ENCODE results near the gene LENEP.

Gene LENEP

GRCh38 chr1:154961207-154962155, 31.9 kb upstream of the LENEP start, which contains the start of gene PYGO2:
Gene PYGO2 (minus strand): TSS chr1:154961782. CDS start chr1:154961576, 206 bp downstream.
- DNase-seq, result peak; percentile 78

DNA sequence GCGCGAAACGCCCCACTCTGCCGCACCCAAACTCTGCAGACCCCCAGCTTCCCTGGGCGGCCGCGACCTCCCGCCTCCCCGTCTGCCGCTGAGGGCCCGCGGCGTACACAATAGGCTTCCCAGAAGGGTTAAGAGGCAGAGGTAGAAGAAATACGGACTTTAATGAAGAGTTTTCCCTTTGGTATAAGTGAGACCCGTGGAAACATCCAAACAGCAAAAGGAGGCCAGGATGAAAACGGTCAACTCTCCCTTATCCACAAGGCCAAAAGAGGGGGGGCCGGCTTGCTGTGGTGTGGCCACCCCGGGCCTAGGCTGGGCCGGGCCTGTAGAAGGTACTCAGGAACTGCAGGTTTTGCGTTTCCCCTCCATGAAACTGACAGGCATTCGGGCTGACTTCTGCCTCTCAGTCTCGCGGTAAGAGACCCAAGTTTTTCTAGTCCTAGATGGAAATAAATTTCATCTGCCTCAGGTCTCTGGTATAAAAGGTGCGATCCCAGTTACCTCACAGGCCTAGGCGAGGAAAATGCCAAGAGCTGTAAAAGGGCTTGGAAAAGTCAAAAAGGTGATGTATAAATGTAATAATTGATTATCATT, 31.1 kb upstream of the LENEP start:
- peak; percentile 36 for DNase-seq

DNA sequence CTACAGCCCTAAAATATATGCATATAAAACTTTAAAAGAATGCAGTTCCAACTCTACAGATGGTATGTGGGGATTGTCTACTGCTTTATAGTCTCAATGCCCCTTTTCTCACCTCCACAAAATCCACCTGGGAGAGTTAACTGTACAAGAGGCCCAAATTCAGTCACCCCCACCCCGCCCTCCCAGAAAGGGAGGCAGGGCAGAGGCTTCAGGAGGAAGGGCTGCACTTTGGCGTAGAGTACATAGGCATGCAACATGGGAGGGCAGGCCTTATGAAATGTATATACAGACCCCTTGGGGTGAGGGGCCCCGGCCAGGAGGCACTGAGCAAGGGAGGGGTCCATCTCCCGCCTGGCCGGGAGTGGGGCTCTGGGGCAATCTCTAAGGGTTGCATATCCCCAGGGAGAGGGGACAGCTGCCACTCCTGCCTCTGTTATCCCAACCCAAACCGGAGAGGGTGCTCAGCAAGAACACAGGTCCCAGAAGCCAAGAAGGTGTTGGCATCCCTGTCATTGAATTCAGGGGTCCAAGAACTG, 30.5 kb upstream of the LENEP start:
- no peak for DNase-seq

DNA sequence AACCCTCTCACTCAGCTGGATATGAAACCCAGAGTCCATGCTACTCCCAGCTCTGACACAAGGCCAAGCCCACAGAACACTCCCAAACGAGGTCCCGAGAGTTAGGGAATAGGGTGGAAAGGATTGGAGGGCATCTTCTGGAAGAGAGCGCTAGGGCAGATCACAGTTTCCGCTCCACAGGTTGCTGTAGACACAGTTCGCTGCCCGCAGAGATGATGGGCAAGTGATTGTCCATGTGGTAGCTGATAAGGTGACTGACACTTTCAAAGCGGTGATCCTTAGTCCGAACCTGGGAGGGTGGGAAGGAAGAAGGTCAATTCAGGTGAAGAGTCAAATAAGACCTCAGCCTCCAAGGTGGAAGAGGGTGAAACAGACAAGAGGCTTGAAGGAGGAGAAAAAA, 29.7 kb upstream of the LENEP start:
- no peak for DNase-seq

DNA sequence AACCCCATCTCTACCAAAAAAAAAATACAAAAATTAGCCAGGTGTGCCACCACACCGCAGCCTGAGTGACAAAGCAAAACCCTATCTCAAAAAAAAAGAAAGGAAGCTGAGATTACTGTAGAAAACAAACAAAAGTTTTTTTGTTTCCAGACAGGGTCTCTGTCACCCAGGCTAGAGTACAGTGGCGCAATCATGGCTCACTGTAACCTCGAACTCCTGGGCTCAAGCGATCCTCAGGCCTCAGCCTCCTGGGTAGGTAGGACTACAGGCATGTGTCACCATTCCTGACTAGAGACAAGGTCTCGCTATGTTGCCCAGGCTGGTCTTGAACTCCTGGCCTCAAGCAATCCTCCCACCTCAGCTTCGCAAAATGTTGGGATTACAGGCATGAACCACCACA, 29.0 kb upstream of the LENEP start:
- DNase-seq, result no peak

DNA sequence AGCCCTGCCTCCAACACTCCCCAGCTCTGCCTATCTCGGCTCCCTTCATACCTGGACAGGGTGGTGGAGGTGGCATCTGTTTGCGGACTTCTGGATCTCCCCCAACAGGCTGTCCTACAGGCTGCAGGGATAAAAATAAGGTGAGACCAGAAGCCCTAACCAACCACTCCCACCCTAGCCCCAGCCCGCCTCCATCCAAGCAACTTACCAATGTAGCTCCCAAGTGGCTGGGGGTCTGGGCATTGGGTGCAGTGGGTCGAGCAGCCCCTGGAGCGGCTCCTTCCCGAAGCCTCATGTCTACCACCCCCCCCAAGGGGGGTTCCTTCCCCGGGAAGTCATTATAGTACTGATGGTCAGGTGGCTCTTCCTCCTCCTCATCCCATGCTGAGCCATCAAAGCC, 27.3 kb upstream of the LENEP start:
- no peak for DNase-seq

GRCh38 chr1:154967331-154967950, 25.9 kb upstream of the LENEP start:
- no peak for DNase-seq

- peak; percentile 80 for DNase-seq
Measured at GRCh38 chr1:154968731-154969130, 24.7 kb upstream of the LENEP start.

DNA sequence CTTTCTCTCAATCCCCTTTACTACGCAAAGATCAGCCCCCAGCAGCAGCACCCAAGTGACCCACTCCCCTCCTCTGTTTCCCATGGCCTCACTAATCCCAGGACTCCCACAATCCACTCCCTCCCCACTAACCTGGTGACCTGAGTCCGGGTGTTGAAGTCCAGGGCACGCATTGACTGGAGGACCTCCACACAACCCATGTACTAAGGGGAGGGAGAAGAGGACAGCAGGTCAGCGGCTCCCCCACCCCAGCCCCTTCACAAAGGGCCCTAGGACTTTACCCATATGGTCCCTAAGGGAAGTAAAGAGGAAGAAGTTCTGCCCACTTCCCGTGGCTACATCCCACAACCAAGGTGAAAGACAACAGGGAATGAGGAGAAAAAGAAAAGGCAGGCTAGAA, 24.1 kb upstream of the LENEP start:
- no peak for DNase-seq

GRCh38 chr1:154969860-154970452, 23.4 kb upstream of the LENEP start:
- DNase-seq, result no peak

DNA sequence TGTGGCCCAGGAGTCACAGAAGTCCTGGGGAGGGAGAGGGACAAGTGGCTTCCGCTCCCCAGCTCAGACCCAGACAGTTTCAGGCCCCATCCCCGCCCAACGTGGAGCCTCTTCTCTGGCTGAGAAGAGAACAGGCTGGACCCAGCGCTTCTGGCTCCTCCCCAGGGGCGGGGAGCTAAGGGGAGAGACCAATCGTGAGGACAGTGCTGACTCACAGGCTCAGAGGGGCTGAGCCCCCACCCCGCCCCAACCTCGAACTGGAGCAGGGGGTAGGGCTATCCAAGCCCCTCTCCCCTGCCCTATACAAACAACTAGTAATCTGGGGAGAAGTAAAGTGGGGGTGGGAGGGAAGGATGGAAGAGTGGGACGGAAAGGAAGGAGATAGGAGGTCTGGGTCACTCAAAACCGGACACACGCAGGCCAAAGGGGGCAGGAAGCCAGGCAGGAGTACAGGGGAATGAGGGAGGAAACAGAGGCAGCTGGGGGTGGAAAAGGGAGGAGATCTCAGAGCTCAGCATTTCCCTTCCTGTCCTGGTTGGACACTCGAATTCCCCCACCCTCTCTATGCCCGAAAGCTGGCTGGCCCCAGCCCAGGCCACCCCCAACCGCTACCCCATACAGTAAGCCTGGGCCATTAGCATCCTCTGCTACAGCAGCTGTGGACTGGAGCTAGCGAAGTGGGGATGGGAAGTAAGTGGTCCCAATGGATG, 22.6 kb upstream of the LENEP start, which contains the start of gene SHC1:
Gene SHC1, minus strand, starts transcription at position 117 of the 710 bp plus-strand sequence. CDS start 221 bp downstream, outside the sequence.
- DNase-seq, result peak; percentile 78

DNA sequence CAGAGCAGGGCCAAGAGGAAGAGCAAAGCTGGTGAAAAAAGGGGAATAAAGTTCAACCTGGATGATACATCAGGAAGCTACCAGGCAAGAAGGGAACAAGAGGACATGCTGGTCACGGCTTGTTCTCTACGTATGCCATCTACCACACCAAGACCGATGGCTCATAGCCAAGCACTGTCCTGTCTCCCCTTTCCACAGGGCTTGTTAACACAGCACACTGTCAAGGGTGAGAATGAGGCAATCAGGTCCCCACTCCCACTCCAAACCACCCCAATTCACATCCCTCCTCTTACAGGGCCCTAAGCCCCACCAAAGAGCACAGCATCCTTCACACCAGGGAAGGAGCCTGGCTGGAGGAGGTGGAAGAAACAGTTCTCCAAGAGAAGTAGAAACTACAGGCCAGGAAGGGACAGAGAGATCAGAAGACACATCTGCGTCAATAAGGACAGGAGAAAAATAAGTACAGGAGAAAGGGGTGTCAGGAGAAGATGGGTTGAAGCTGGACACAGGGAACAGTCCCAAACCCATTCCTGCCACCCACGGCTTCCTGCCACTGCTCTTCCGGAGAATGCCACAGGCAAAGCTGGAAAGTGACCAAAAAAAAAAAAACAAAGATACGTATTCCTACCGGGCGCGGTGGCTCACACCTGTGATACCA, 21.9 kb upstream of the LENEP start:
- DNase-seq, result no peak

DNA sequence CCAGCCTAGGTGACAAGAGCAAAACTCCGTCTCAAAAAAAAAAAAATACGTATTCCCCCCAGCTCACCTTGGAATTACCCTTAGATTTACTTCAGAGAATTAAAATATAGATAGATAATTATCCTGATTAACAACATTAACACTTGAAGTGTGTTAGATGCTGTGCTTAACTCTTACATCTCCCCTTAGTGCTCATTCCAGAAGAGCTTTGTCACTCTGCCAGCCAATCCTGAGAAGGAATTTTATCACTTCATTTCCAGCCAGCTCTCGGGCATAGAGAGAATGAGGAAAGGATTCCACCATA, 21.2 kb upstream of the LENEP start:
- DNase-seq, result no peak

DNA sequence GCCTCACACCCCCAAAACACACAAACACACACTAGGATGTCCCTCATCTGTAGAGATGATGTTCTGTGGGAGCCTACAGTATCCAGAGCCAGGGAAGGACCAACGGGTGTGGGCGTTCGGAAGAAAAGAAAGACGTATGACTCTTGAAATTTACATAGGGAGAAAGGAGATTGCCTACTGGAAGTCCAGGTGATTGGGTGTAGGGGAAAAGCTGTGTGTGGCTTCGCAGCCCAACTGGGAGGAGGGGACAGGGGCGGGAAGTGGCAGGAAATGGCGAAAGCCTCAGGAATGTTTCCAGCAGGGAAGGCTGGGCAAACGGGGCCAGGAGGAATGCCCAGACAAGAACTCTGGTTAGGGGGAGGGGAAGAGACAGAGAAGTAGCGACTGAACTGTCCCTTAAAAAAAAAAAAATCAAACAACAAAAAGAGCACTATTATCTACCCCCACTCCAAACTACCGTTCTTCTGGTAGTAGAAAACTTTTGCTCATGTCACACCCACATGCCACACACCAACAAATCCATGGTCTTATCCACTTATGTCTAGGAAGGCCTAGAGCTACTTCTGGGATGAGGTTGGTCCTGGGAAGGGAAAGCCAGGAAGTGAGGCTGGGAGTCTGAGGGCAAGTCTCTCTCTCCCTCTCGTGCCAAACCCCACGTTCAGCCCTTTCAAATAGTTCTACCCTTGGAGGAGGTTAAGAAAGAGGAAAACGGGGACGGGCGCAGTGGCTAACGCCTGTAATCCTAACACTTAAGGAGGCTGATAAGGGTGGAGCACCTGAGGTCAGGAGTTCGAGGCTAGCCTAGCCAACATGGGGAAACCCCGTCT, 20.7 kb upstream of the LENEP start:
- peak; percentile 75 for DNase-seq

DNA sequence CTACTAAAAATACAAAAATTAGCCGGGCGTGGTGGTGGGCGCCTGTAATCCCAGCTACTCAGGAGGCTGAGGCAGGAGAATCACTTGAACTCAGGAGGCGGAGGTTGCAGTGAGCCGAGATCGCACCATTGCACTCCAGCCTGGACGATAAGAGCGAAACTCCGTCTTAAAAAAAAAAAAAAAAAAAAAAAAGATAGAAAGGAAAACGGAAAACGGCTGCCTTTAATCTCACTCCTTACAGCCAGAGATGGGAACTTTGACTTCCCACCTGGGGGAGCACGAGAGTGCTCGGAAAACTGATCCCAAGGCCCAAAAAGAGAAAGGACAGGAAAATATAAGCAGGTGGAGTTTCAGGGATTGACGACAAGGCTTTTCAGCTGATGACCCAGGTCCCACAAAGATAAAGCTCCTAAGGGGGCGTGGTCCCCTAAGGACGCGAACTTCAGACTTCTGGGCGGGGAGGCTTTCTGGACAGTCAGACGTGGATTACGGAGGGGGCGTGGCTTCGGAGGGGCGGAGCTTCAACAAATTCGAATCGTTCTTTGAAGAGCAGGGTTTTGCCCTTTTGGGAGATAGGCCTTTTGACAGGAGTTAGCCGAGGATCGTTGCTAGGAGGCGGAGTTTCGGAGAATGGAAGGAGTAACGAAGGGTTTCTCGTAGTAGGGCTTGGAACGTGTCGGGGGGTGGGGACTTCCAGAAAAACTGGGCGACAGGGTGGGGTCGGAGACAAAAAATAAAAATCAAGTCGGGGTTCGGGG, 19.9 kb upstream of the LENEP start:
- DNase-seq, result peak; percentile 97

GRCh38 chr1:154974102-154974807, 19.1 kb upstream of the LENEP start, which contains the start of gene CKS1B:
Gene CKS1B (plus strand): TSS chr1:154974681. CDS start chr1:154974746, 65 bp downstream.
- peak; percentile 99 for DNase-seq

GRCh38 chr1:154974808-154975408, 18.5 kb upstream of the LENEP start:
- peak; percentile 96 for DNase-seq

DNA sequence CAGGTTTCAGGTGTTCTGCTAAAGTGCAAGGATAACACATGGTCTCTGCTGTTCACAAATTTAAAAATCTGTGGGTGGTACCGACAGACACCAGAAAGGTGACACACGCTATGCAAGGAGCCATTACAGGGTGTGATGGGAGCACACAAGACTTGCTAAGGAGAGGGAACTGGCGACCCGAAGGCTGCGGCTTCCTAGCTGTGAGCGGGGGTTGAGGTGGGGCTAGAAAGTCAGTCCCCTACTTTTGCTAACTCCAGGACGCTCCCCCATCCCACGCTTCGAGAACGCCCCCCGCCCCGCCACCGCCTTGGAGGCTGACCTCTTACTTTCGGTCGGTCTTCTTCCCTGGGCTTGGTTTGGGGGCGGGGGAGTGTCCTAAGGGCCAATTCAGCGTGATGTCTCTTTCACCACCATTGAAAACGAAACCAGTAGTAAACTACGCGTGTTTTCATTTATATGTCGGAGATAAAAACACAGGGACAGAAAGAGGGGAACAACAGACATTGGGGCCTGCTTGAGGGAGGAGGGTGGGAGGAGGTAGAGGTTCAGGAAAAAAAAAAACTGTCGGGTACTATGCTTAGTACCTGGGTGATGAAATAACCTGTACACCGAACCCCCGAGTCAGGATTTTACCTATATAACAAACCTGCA, 17.9 kb upstream of the LENEP start:
- DNase-seq, result no peak
